ENCODE measurements around the gene SPATA2L.

The SPATA2L gene

GRCh38 chr16:89723279-89724250 lies 22.1 kb upstream of the SPATA2L start:
- POLR2A ChIA-PET: interaction anchor here (0.6 to 1.0 kb wide), 3 partner anchors 11 to 150 kb away, joined by 3 read pairs; partner anchors contain the start of gene TCF25
- CTCF ChIA-PET: no interaction called here
- DNase-seq (ENCODE audit: extremely low spot score): no peak
- TF ChIP-seq TARDBP (IDR thresholded peaks at IDR 0.05) (no peak), ARNT (IDR thresholded peaks at IDR 0.05) (no peak), LEF1 (IDR thresholded peaks at IDR 0.05; ENCODE audit: borderline replicate concordance) (no peak), CTBP1 (IDR thresholded peaks at IDR 0.05; ENCODE audit: borderline replicate concordance) (no peak), ELF4 (IDR thresholded peaks at IDR 0.05) (no peak), FOXM1 (IDR thresholded peaks at IDR 0.05; ENCODE audit: borderline replicate concordance) (no peak), NFRKB (IDR thresholded peaks at IDR 0.05) (no peak), SP1 (IDR thresholded peaks at IDR 0.05) (no peak), BHLHE40 (IDR thresholded peaks at IDR 0.05; ENCODE audit: borderline replicate concordance) (no peak), SUZ12 (IDR thresholded peaks at IDR 0.05) (no peak), HDGF (IDR thresholded peaks at IDR 0.05; ENCODE audit: borderline replicate concordance) (no peak), FOXK2 (IDR thresholded peaks at IDR 0.05) (no peak), L3MBTL2 (conservative IDR thresholded peaks at IDR 0.05) (no peak), ZNF384 (IDR thresholded peaks at IDR 0.05) (no peak), FOXA1 (IDR thresholded peaks at IDR 0.05) (no peak)
- TF ChIP-seq, protein P1, sequence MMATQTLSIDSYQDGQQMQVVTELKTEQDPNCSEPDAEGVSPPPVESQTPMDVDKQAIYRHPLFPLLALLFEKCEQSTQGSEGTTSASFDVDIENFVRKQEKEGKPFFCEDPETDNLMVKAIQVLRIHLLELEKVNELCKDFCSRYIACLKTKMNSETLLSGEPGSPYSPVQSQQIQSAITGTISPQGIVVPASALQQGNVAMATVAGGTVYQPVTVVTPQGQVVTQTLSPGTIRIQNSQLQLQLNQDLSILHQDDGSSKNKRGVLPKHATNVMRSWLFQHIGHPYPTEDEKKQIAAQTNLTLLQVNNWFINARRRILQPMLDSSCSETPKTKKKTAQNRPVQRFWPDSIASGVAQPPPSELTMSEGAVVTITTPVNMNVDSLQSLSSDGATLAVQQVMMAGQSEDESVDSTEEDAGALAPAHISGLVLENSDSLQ (IDR thresholded peaks at IDR 0.05): no peak

DNA sequence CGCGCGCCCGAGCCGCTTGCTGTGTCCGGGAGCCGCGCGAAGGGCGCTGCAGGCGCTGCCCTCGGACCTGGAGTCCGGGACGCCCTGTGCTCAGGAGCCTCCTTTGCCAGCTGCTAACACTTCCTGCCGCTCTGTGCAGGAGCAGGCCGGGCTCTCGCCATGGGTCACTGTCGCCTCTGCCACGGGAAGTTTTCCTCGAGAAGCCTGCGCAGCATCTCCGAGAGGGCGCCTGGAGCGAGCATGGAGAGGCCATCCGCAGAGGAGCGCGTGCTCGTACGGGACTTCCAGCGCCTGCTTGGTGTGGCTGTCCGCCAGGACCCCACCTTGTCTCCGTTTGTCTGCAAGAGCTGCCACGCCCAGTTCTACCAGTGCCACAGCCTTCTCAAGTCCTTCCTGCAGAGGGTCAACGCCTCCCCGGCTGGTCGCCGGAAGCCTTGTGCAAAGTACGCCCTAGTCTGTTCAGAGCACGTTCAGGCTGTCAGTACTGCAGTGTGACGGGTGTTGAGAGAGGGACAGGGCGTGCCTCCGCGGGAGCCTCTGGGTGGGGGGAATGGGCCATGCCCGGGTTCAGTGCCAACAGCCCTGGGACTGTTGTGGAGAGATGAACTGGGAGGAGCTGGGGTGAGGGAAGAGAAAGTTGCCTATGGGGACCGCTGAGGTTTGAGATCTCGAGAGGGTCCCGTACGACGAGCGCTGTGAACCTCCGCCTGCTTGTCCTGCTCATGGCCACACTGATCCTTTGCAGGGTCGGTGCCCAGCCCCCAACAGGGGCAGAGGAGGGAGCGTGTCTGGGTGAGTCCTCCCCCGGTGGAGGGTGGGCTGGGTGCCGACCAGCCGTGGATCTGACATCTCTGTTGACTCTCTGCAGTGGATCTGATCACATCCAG lies 21.1 kb upstream of the SPATA2L start:
- DNase-seq (ENCODE audit: extremely low spot score): no peak
- no peak for TF ChIP-seq SP1 (IDR thresholded peaks at IDR 0.05)
- TF ChIP-seq TARDBP (IDR thresholded peaks at IDR 0.05): no peak
- TF ChIP-seq LEF1 (IDR thresholded peaks at IDR 0.05; ENCODE audit: borderline replicate concordance): no peak
- TF ChIP-seq ZNF384 (IDR thresholded peaks at IDR 0.05): no peak
- no peak for TF ChIP-seq FOXK2 (IDR thresholded peaks at IDR 0.05)
- no peak for TF ChIP-seq HDGF (IDR thresholded peaks at IDR 0.05; ENCODE audit: borderline replicate concordance)
- TF ChIP-seq BHLHE40 (IDR thresholded peaks at IDR 0.05; ENCODE audit: borderline replicate concordance): no peak
- TF ChIP-seq NFRKB (IDR thresholded peaks at IDR 0.05): no peak
- TF ChIP-seq, protein P1 (IDR thresholded peaks at IDR 0.05): no peak
- no peak for TF ChIP-seq ELF4 (IDR thresholded peaks at IDR 0.05)
- POLR2A ChIA-PET: interaction anchor here (0.6 kb wide), 1 partner anchor 12 kb away, joined by 3 read pairs; no protein-coding TSS in a partner anchor
- CTCF ChIA-PET: no interaction called here

GRCh38 chr16:89721546-89722391 lies 20.3 kb upstream of the SPATA2L start:
- CTCF ChIA-PET: no interaction called here

DNA sequence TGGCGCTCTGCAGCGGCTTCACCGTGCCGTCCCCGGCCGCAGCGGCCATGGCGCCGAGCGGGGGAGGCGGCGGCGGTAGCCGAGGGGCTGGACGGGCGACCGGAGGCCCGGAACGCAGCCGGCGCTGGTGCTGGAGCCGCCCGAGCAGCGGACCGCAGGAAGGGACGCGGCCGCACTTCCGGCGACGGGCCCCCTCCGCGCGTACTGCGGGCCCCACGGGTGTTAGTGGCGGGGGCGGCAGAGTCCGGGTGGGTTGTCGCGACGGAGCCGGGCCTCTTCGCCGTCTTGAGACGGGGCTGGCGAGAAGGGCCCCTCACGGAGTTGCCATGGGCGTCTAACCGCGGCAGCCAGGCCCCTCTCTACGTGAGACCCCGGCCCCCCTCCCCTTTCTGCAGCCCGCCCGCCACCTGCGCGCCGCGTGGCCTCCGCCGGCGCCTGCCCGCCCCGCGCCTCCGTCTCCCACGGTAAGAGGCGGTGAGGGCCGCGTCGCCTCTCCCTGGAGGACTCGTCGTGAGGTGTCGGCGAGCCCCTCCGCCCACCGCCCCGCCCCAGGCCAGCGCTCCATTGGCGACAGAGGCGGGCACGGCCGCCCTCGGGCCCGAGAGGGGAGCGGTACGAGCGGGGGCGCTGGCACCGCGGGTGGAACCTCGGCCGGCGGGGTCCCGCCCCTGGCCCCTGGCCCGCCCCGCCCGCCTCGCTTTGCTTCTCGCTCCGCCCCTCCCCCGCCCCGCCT lies 19.5 kb upstream of the SPATA2L start, which contains the start of the genes VPS9D1 and ZNF276:
VPS9D1 (minus strand) TSS at position 86 of the 733 bp plus-strand sequence; CDS start at position 49, 37 bp downstream.
ZNF276 (plus strand) TSS at position 725 of the 733 bp plus-strand sequence. CDS start 104 bp downstream, outside the sequence.
- ChIA-PET CTCF (no interaction called here), POLR2A (interaction anchor here (0.6 to 1.5 kb wide), 6 partner anchors 9 to 28 kb away, joined by 3 to 8 read pairs (median 4); partner anchors contain the start of gene SPATA2L)
- TF ChIP-seq NFRKB (IDR thresholded peaks at IDR 0.05) (no peak), ARNT (IDR thresholded peaks at IDR 0.05) (peak; percentile 68; the same call in 1 of the 2 replicates), LEF1 (IDR thresholded peaks at IDR 0.05; ENCODE audit: borderline replicate concordance) (peak; percentile 94), TARDBP (IDR thresholded peaks at IDR 0.05) (peak; percentile 94), FOXM1 (IDR thresholded peaks at IDR 0.05; ENCODE audit: borderline replicate concordance) (peak; percentile 57; the same call in 1 of the 2 replicates)
- peak; percentile 74 for DNase-seq (ENCODE audit: extremely low spot score)

More at GRCh38 chr16:89721546-89722391, 20.3 kb upstream of the SPATA2L start:
- POLR2A ChIA-PET: no interaction called here
- no peak for DNase-seq (ENCODE audit: extremely low spot score)
- no peak for TF ChIP-seq NFRKB (IDR thresholded peaks at IDR 0.05)
- TF ChIP-seq SUZ12 (IDR thresholded peaks at IDR 0.05): no peak
- TF ChIP-seq FOXK2 (IDR thresholded peaks at IDR 0.05): no peak
- TF ChIP-seq ARNT (IDR thresholded peaks at IDR 0.05): no peak
- no peak for TF ChIP-seq HDGF (IDR thresholded peaks at IDR 0.05; ENCODE audit: borderline replicate concordance)
- TF ChIP-seq FOXM1 (IDR thresholded peaks at IDR 0.05; ENCODE audit: borderline replicate concordance): no peak
- TF ChIP-seq ELF4 (IDR thresholded peaks at IDR 0.05): no peak
- no peak for TF ChIP-seq L3MBTL2 (conservative IDR thresholded peaks at IDR 0.05)
- TF ChIP-seq LEF1 (IDR thresholded peaks at IDR 0.05; ENCODE audit: borderline replicate concordance): peak; percentile 61; the same call in 1 of the 2 replicates

DNA sequence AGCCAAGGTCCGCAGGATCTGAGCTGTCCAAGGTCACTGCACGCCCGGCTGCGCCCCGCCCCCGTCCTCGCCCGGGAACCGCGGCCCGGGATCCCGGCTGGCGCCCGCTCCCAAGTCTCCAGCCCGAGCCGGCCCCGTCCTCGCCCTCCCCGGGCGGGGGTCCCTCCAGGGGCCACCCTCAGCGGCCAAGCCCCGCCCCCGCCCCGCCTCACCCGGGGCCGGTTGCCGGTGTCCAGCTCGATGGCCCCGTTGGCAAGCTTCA lies 19.0 kb upstream of the SPATA2L start:
- DNase-seq (ENCODE audit: extremely low spot score): peak; percentile 39
- CTCF ChIA-PET: no interaction called here
- POLR2A ChIA-PET: interaction anchor here (0.6 to 1.5 kb wide), 6 partner anchors 9 to 27 kb away, joined by 3 to 8 read pairs (median 4); partner anchors contain the start of gene SPATA2L
- no peak for TF ChIP-seq ARNT (IDR thresholded peaks at IDR 0.05)
- TF ChIP-seq SP1 (IDR thresholded peaks at IDR 0.05): no peak
- no peak for TF ChIP-seq L3MBTL2 (conservative IDR thresholded peaks at IDR 0.05)
- TF ChIP-seq SUZ12 (IDR thresholded peaks at IDR 0.05): no peak
- no peak for TF ChIP-seq HDGF (IDR thresholded peaks at IDR 0.05; ENCODE audit: borderline replicate concordance)
- TF ChIP-seq FOXM1 (IDR thresholded peaks at IDR 0.05; ENCODE audit: borderline replicate concordance): no peak
- TF ChIP-seq TARDBP (IDR thresholded peaks at IDR 0.05): no peak
- no peak for TF ChIP-seq BHLHE40 (IDR thresholded peaks at IDR 0.05; ENCODE audit: borderline replicate concordance)
